ENCODE measurements around the gene KCND2.
"Not testable (repeated sequence)": the region's sequence is repeated elsewhere in the genome, so short reads cannot be mapped to it uniquely, and the experiment has no call there.

KCND2 gene

DNA sequence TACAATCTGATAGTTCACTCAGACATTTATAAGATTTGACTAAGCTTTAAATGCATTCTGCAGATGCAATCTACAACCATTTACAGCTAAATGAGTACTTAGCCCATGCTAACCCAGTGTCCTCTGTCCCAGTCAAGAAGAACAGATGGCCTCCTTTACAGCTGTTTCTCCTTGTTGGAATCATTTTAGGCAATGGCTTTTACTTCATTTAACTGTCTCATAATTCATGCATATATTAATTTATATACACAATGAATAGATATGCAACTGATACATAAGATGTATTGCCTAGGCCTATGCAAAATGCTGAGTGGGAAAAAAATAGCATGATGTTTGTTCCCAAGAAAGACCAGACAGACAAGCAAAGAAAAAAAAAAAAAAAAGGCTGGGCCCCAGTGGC, 502.8 kb downstream of the KCND2 start:
- Histone ChIP-seq H2AFZ (ENCODE audit: low read length) (no peak overlapping the region), H3K27me3 (ENCODE audit: insufficient read depth, low read length) (peaks cover 2% of the 10 kb centered on the region; the same call in 1 of the 2 replicates), H4K20me1 (ENCODE audit: insufficient read depth, low read length) (no peaks in the 10 kb centered on the region), H3K4me3 (ENCODE audit: low read depth, low read length, poor library complexity, severe bottlenecking) (no peak overlapping the region), H3K9me3 (ENCODE audit: low read length) (no peaks in the 10 kb centered on the region), H3K27ac (ENCODE audit: low read depth, low read length, poor library complexity, severe bottlenecking) (no peak overlapping the region), H3K9ac (ENCODE audit: low read length) (no peak overlapping the region), H3F3A (ENCODE audit: insufficient read depth, low read length) (no peaks in the 10 kb centered on the region), H3K79me2 (ENCODE audit: insufficient read depth, low read length) (no peaks in the 10 kb centered on the region), H3K4me2 (ENCODE audit: low read length) (no peak overlapping the region), H3K4me1 (ENCODE audit: insufficient read depth, low read length, severe bottlenecking) (no peaks in the 10 kb centered on the region), H3K36me3 (ENCODE audit: insufficient read depth, low read length) (no peaks in the 10 kb centered on the region), H3K9me2 (ENCODE audit: low read depth, low read length) (no peaks in the 10 kb centered on the region)
- TF ChIP-seq, protein P1, sequence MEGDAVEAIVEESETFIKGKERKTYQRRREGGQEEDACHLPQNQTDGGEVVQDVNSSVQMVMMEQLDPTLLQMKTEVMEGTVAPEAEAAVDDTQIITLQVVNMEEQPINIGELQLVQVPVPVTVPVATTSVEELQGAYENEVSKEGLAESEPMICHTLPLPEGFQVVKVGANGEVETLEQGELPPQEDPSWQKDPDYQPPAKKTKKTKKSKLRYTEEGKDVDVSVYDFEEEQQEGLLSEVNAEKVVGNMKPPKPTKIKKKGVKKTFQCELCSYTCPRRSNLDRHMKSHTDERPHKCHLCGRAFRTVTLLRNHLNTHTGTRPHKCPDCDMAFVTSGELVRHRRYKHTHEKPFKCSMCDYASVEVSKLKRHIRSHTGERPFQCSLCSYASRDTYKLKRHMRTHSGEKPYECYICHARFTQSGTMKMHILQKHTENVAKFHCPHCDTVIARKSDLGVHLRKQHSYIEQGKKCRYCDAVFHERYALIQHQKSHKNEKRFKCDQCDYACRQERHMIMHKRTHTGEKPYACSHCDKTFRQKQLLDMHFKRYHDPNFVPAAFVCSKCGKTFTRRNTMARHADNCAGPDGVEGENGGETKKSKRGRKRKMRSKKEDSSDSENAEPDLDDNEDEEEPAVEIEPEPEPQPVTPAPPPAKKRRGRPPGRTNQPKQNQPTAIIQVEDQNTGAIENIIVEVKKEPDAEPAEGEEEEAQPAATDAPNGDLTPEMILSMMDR (IDR thresholded peaks at IDR 0.05; ENCODE audit: low read length), result no peak
- TF ChIP-seq EZH2 (IDR thresholded peaks at IDR 0.05; ENCODE audit: borderline replicate concordance, low read length), result no peak

DNA sequence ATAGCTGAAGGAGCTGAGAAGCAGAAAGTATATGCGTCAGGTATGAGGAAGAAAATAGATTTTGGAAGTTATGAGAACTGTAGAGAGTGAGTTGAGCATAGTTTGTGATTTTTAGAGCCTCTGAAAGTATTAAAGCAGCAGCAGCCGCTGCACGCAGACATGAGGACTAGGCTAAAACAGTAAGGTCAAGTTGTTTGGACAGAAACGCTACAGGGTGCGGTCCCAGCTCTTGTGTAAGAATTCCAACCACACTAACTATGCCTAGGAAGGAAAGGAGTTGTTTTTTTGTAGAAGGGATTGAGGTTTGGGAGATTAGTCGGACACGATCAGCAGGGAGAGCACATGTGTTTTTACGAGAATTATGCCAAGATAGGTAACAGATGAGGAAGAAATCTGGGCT, 506.1 kb downstream of the KCND2 start:
- not testable (repeated sequence) for H4K20me1 ChIP-seq (ENCODE audit: insufficient read depth, low read length); H3K9me2 ChIP-seq (ENCODE audit: low read depth, low read length); H3K4me1 ChIP-seq (ENCODE audit: insufficient read depth, low read length, severe bottlenecking); H3K36me3 ChIP-seq (ENCODE audit: insufficient read depth, low read length); H3K4me2 ChIP-seq (ENCODE audit: low read length); H3K4me3 ChIP-seq (ENCODE audit: low read depth, low read length, poor library complexity, severe bottlenecking); H3K9ac ChIP-seq (ENCODE audit: low read length); H3K27me3 ChIP-seq (ENCODE audit: insufficient read depth, low read length); H3F3A ChIP-seq (ENCODE audit: insufficient read depth, low read length); H3K27ac ChIP-seq (ENCODE audit: low read depth, low read length, poor library complexity, severe bottlenecking); H3K9me3 ChIP-seq (ENCODE audit: low read length); H3K79me2 ChIP-seq (ENCODE audit: insufficient read depth, low read length); H2AFZ ChIP-seq (ENCODE audit: low read length)

DNA sequence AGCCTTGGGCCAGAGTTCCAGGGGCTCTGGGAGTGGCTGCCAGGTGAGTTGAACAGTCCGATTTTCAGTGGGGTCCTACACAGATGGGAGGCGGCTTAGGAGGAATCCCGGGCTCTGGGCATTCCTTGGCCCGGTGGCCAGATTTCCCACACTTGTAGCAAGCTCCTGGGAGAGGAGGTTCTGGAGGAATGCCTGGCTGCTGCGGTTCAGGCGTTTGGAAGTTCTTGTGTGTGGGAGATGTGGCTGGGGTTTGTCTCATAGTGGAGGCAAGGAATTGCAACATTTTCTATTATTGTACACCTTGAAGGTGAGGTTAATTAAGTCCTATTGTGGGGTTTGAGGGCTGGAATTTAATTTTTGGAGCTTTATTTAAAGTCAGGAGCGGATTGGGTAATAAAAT, 507.5 kb downstream of the KCND2 start:
- not testable (repeated sequence) for H2AFZ ChIP-seq (ENCODE audit: low read length); H3F3A ChIP-seq (ENCODE audit: insufficient read depth, low read length); H3K4me1 ChIP-seq (ENCODE audit: insufficient read depth, low read length, severe bottlenecking); H4K20me1 ChIP-seq (ENCODE audit: insufficient read depth, low read length); H3K4me3 ChIP-seq (ENCODE audit: low read depth, low read length, poor library complexity, severe bottlenecking); H3K9ac ChIP-seq (ENCODE audit: low read length); H3K79me2 ChIP-seq (ENCODE audit: insufficient read depth, low read length); H3K36me3 ChIP-seq (ENCODE audit: insufficient read depth, low read length); H3K27ac ChIP-seq (ENCODE audit: low read depth, low read length, poor library complexity, severe bottlenecking); H3K27me3 ChIP-seq (ENCODE audit: insufficient read depth, low read length); H3K9me3 ChIP-seq (ENCODE audit: low read length); H3K4me2 ChIP-seq (ENCODE audit: low read length); H3K9me2 ChIP-seq (ENCODE audit: low read depth, low read length)

DNA sequence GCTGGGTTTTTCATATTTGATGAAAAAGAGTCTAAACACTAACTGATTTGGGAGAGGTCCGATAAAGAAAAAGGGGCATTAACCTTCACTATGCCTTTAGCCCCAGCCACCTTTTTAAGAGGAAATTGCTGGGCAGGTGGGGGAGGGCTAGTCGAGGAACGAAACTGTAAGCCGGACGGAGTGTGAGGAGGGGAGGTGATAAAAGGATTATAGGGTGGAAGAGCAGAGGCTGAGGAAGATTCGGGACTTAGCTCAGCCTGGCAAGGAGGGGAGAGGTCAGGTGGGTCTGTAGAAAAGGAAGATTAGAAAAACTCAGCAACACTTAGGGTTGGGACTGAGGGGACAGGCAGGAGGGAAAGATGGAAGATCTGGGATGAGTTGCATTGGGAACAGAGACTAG, 508.0 kb downstream of the KCND2 start:
- Histone ChIP-seq H3F3A (ENCODE audit: insufficient read depth, low read length) (no peaks in the 10 kb centered on the region), H3K27me3 (ENCODE audit: insufficient read depth, low read length) (peaks cover 5% of the 10 kb centered on the region; the same call in 1 of the 2 replicates), H3K79me2 (ENCODE audit: insufficient read depth, low read length) (no peaks in the 10 kb centered on the region), H4K20me1 (ENCODE audit: insufficient read depth, low read length) (no peaks in the 10 kb centered on the region), H3K4me1 (ENCODE audit: insufficient read depth, low read length, severe bottlenecking) (no peaks in the 10 kb centered on the region), H3K9me3 (ENCODE audit: low read length) (no peaks in the 10 kb centered on the region), H3K4me3 (ENCODE audit: low read depth, low read length, poor library complexity, severe bottlenecking) (no peak overlapping the region), H3K9me2 (ENCODE audit: low read depth, low read length) (no peaks in the 10 kb centered on the region), H2AFZ (ENCODE audit: low read length) (no peak overlapping the region), H3K36me3 (ENCODE audit: insufficient read depth, low read length) (no peaks in the 10 kb centered on the region), H3K4me2 (ENCODE audit: low read length) (no peak overlapping the region), H3K27ac (ENCODE audit: low read depth, low read length, poor library complexity, severe bottlenecking) (no peak overlapping the region), H3K9ac (ENCODE audit: low read length) (no peak overlapping the region)
- no peak for TF ChIP-seq EZH2 (IDR thresholded peaks at IDR 0.05; ENCODE audit: borderline replicate concordance, low read length)
- TF ChIP-seq, protein P1 (IDR thresholded peaks at IDR 0.05; ENCODE audit: low read length), result no peak

DNA sequence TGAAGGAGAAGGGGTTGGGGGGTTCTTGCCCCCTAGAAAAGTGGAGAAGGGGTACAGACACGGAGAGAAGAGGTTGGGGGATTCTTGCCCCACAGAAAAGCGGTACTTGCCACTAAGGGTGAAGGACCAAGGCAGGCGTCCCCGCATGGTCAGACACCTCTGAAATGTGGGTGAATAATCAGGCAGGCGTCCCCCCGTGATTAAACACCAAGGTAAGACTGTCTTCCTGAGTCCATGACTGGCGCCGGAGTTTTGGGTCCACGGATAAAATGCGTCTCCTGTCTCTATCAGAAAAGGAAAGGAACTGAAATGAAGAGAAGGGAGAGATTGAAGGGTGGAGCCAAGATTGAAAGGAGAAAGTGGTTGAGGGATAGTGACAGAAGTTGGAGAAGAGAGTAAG, 508.9 kb downstream of the KCND2 start:
- H3K9ac ChIP-seq (ENCODE audit: low read length); H3K4me1 ChIP-seq (ENCODE audit: insufficient read depth, low read length, severe bottlenecking); H3K27ac ChIP-seq (ENCODE audit: low read depth, low read length, poor library complexity, severe bottlenecking); H3K4me2 ChIP-seq (ENCODE audit: low read length); H3K36me3 ChIP-seq (ENCODE audit: insufficient read depth, low read length); H3K9me3 ChIP-seq (ENCODE audit: low read length); H3K4me3 ChIP-seq (ENCODE audit: low read depth, low read length, poor library complexity, severe bottlenecking); H3K27me3 ChIP-seq (ENCODE audit: insufficient read depth, low read length); H2AFZ ChIP-seq (ENCODE audit: low read length); H3F3A ChIP-seq (ENCODE audit: insufficient read depth, low read length); H4K20me1 ChIP-seq (ENCODE audit: insufficient read depth, low read length); H3K79me2 ChIP-seq (ENCODE audit: insufficient read depth, low read length); H3K9me2 ChIP-seq (ENCODE audit: low read depth, low read length): not testable (repeated sequence)
